ENCODE measurements around the gene POFUT2. TPM values are rescaled to one million over a fixed set of nuclear protein-coding genes. Genes with fewer than 3 reads are reported as not detected.

Gene POFUT2
- total and polyA plus RNA-seq, 4 donors, result 17.9 to 35.7 (median 26.1) TPM

DNA sequence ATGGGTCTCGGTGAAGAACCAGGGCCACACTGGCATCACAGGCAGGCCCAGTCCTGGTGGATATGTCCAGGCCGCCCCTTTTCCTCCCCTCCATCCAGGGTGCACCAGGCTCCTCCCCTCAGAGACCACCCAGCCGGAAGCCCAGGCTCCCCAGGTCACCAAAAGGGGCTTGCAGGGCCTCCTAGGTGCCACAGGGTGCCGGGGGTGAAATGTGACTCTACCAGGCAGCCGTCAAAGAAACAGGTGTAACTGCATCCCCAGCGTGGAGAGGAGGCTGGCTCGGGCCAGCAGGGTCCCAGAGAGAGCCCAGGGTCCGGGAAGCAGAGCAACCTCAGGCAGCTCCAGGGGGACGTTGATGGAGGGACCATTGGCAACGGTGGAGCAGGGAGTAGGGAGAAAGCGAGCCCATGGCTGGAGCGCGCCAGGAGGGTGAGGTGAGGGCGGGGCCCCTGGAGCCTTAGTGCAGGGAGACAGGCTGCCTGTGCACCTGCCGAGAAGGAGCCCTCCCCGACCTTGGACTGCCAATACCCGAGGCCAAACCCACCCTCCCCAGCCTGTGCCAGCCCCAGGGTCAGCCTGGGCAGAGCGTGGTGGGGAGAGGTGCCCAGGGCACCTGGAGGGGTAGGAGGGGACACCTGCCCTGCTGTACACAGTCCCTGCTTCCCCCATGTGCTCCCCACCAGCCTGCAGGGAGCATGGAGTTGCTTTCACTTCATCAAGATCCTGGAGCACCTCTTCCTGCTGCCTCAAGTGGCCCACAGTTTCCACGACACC is 48.3 kb upstream of the POFUT2 start:
- TF ChIP-seq, protein P1, sequence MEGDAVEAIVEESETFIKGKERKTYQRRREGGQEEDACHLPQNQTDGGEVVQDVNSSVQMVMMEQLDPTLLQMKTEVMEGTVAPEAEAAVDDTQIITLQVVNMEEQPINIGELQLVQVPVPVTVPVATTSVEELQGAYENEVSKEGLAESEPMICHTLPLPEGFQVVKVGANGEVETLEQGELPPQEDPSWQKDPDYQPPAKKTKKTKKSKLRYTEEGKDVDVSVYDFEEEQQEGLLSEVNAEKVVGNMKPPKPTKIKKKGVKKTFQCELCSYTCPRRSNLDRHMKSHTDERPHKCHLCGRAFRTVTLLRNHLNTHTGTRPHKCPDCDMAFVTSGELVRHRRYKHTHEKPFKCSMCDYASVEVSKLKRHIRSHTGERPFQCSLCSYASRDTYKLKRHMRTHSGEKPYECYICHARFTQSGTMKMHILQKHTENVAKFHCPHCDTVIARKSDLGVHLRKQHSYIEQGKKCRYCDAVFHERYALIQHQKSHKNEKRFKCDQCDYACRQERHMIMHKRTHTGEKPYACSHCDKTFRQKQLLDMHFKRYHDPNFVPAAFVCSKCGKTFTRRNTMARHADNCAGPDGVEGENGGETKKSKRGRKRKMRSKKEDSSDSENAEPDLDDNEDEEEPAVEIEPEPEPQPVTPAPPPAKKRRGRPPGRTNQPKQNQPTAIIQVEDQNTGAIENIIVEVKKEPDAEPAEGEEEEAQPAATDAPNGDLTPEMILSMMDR (IDR thresholded peaks at IDR 0.05; ENCODE audit: control extremely low read depth, extremely low read depth), result no peak
- Histone ChIP-seq H3K27me3 (ENCODE audit: control insufficient read depth in 3 of 3, insufficient read depth in 3 of 3, low read length in 2 of 3) (peaks cover 0 to 2% (median 0%) of the 10 kb centered on the region in 3 donors), H3K4me3 (no peak overlapping the region), H3K9ac (ENCODE audit: insufficient read depth in 1 of 2, low read length in 2 of 2) (no peak overlapping the region), H3K36me3 (ENCODE audit: control insufficient read depth in 4 of 4, insufficient read depth in 4 of 4, low read length in 4 of 4) (no peaks in the 10 kb centered on the region), H3K4me1 (ENCODE audit: control insufficient read depth in 5 of 5, insufficient read depth in 5 of 5, low read length in 5 of 5) (peaks cover 0 to 32% (median 10%) of the 10 kb centered on the region in 5 donors), H3K9me3 (ENCODE audit: control insufficient read depth in 4 of 4, insufficient read depth in 3 of 4, low read length in 3 of 4) (no peaks in the 10 kb centered on the region), H3K27ac (ENCODE audit: low read depth in 1 of 2, low read length in 1 of 2) (no peak overlapping the region)
- 76 to 92% methylated on average over 19 of the region's 19 CpGs for WGBS, 2 donors
- ATAC-seq (ENCODE audit: insufficient read depth, low FRiP score) (no peak), DNase-seq (peak in 1 of 3 donors; percentile 19)

DNA sequence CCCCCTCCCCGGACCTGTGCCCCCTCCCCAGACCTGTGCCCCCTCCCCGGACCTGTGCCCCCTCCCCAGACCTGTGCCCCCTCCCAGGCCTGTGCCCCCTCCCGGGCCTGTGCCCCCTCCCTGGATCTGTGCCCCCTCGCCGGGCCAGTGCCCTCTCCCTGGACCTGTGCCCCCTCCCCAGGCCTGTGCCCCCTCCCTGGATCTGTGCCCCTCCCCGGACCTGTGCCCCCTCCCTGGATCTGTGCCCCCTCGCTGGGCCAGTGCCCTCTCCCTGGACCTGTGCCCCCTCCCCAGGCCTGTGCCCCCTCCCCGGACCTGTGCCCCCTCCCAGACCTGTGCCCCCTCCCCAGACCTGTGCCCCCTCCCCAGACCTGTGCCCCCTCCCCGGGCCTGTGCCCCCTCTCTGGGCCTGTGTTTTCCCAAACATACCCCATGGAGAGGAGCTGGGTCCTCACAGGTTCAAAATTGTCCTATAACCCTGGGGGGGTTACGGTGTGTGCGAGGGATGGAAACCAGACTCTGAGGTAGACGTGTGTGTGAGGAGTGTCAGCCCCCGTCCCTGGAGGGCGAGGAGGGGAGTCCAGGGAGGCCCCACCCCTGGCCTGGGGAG is 47.6 kb upstream of the POFUT2 start:
- ATAC-seq (ENCODE audit: insufficient read depth, low FRiP score), result no peak
- peaks cover 0 to 37% (median 10%) of the 10 kb centered on the region in 5 donors for H3K4me1 ChIP-seq (ENCODE audit: control insufficient read depth in 5 of 5, insufficient read depth in 5 of 5, low read length in 5 of 5)
- WGBS, 2 donors, result 88 to 93% methylated on average over 11 to 14 of the region's 14 CpGs
- no peak overlapping the region for H3K27ac ChIP-seq (ENCODE audit: low read depth in 1 of 2, low read length in 1 of 2)
- H3K9ac ChIP-seq (ENCODE audit: insufficient read depth in 1 of 2, low read length in 2 of 2), result no peak overlapping the region
- TF ChIP-seq, protein P1 (IDR thresholded peaks at IDR 0.05; ENCODE audit: control extremely low read depth, extremely low read depth), result no peak
- H3K27me3 ChIP-seq (ENCODE audit: control insufficient read depth in 3 of 3, insufficient read depth in 3 of 3, low read length in 2 of 3), result peaks cover 0 to 2% (median 0%) of the 10 kb centered on the region in 3 donors
- H3K9me3 ChIP-seq (ENCODE audit: control insufficient read depth in 4 of 4, insufficient read depth in 3 of 4, low read length in 3 of 4), result no peaks in the 10 kb centered on the region
- H3K36me3 ChIP-seq (ENCODE audit: control insufficient read depth in 4 of 4, insufficient read depth in 4 of 4, low read length in 4 of 4), result no peaks in the 10 kb centered on the region
- peak in 1 of 3 donors; percentile 2 for DNase-seq
- no peak overlapping the region for H3K4me3 ChIP-seq

DNA sequence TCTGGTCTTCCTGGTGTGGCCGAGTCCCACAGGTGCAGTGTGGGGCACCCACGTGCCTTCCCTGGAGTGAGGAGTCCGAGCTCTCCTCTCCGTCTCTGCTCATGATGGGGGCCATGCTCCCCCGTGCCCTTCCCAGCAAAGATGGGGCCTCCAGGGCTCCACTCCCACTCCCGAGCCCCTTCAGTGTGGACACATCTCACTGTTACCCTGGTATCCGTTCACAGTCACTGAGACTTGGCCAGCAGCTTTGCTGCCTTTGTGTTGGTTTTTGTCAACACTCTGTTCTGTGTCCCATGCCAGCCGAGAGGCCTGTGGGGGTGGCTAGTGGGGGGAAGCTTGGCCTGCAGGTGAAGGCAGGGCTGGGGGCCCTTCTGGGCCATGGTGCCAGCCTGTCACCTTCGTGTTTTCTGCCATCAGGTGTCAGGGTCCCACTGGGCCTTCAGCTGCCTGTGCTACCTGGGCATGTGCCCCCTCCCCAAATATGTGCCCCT is 46.9 kb upstream of the POFUT2 start:
- H3K4me1 ChIP-seq (ENCODE audit: control insufficient read depth in 5 of 5, insufficient read depth in 5 of 5, low read length in 5 of 5), result peaks cover 0 to 41% (median 10%) of the 10 kb centered on the region in 5 donors
- DNase-seq, result peak in 2 of 3 donors; percentile 27 to 49
- TF ChIP-seq, protein P1 (IDR thresholded peaks at IDR 0.05; ENCODE audit: control extremely low read depth, extremely low read depth), result no peak
- no peaks in the 10 kb centered on the region for H3K9me3 ChIP-seq (ENCODE audit: control insufficient read depth in 4 of 4, insufficient read depth in 3 of 4, low read length in 3 of 4)
- peaks cover 0 to 2% (median 0%) of the 10 kb centered on the region in 3 donors for H3K27me3 ChIP-seq (ENCODE audit: control insufficient read depth in 3 of 3, insufficient read depth in 3 of 3, low read length in 2 of 3)
- no peaks in the 10 kb centered on the region for H3K36me3 ChIP-seq (ENCODE audit: control insufficient read depth in 4 of 4, insufficient read depth in 4 of 4, low read length in 4 of 4)
- H3K27ac ChIP-seq (ENCODE audit: low read depth in 1 of 2, low read length in 1 of 2), result no peak overlapping the region
- ATAC-seq (ENCODE audit: insufficient read depth, low FRiP score), result no peak
- H3K9ac ChIP-seq (ENCODE audit: insufficient read depth in 1 of 2, low read length in 2 of 2), result no peak overlapping the region
- WGBS, 2 donors, result 83 to 95% methylated on average over 9 of the region's 9 CpGs
- H3K4me3 ChIP-seq, result no peak overlapping the region
